ENCODE measurements around the gene NKPD1. TPM values are rescaled to one million over a fixed set of nuclear protein-coding genes. Genes with fewer than 3 reads are reported as not detected.

NKPD1 gene
- polyA plus RNA-seq, 2 of the 4 experiments (the other 2 are of a cell fraction): 0.12 to 0.15 TPM

GRCh38 chr19:45186509-45187334, 25.9 kb upstream of the NKPD1 start:
- Histone ChIP-seq H3K4me1 (no peaks in the 10 kb centered on the region), H3K4me2 (no peak overlapping the region), H3K9me3 (no peaks in the 10 kb centered on the region), H3K4me3 (no peak overlapping the region), H3K27ac (no peak overlapping the region)
- ATAC-seq (peak; percentile 73 to 82), FAIRE-seq (no peak), DNase-seq (ENCODE audit: low read depth in 1 of 2, low spot score in 1 of 2) (peak in 1 of 2 experiments; percentile 43)
- 77% methylated on average over 12 of the region's 12 CpGs for WGBS (ENCODE audit: missing lambda C conversion rate)
- POLR2A ChIA-PET: interaction anchor here (0.6 to 1.2 kb wide), 3 partner anchors 8 to 455 kb away, joined by 3 to 9 read pairs (median 3); partner anchors contain the start of genes BLOC1S3 and TRAPPC6A
- no peak for TF ChIP-seq PHF8 (IDR thresholded peaks at IDR 0.05; ENCODE audit: borderline replicate concordance, low read depth)
- CTCF ChIA-PET: interaction anchor here (0.6 to 2.8 kb wide), 18 partner anchors 8 to 275 kb away, joined by 3 to 11 read pairs (median 4); partner anchors contain the start of genes BLOC1S3 and NKPD1

GRCh38 chr19:45184115-45184514, 23.3 kb upstream of the NKPD1 start:
- Histone ChIP-seq H3K4me3 (no peak overlapping the region), H3K27ac (no peak overlapping the region), H3K4me1 (peaks cover 6% of the 10 kb centered on the region; the same call in 1 of the 3 replicates), H3K9me3 (no peaks in the 10 kb centered on the region), H3K4me2 (no peak overlapping the region)
- TF ChIP-seq RAD21 (conservative IDR thresholded peaks at IDR 0.05 in 1 of 2, IDR thresholded peaks at IDR 0.05 in 1 of 2) (no peak), TP53 (CRISPR knock-in tag; IDR thresholded peaks at IDR 0.05) (no peak), CBX8 (IDR thresholded peaks at IDR 0.05) (no peak), HEYL (CRISPR knock-in tag; IDR thresholded peaks at IDR 0.05) (no peak)
- POLR2A ChIA-PET: interaction anchor here (0.6 kb wide), 1 partner anchor 1009 kb away, joined by 4 read pairs; no protein-coding TSS in a partner anchor
- DNase-seq (ENCODE audit: low read depth in 1 of 2, low spot score in 1 of 2) (no peak), FAIRE-seq (no peak), ATAC-seq (no peak)
- WGBS (ENCODE audit: missing lambda C conversion rate): 88% methylated on average over 5 of the region's 5 CpGs
- CTCF ChIA-PET: interaction anchor here (0.6 to 1.8 kb wide), 2 partner anchors 12 to 20 kb away, joined by 3 to 4 read pairs; no protein-coding TSS in a partner anchor

- Histone ChIP-seq H3K9me3 (no peaks in the 10 kb centered on the region), H3K4me3 (no peak overlapping the region), H3K27ac (no peak overlapping the region), H3K4me2 (no peak overlapping the region), H3K4me1 (peaks cover 6% of the 10 kb centered on the region; the same call in 1 of the 3 replicates)
- ChIA-PET CTCF (interaction anchor here (0.7 to 2.1 kb wide), 10 partner anchors 10 to 303 kb away, joined by 3 to 8 read pairs (median 4); no protein-coding TSS in a partner anchor), POLR2A (interaction anchor here (1.4 kb wide), 1 partner anchor 144 kb away, joined by 6 read pairs; no protein-coding TSS in a partner anchor)
- no peak for ATAC-seq
- WGBS (ENCODE audit: missing lambda C conversion rate): 85% methylated on average over 4 of the region's 4 CpGs
- DNase-seq (ENCODE audit: low read depth in 1 of 2, low spot score in 1 of 2): no peak
- no peak for FAIRE-seq
- no peak for TF ChIP-seq EHMT2 (IDR thresholded peaks at IDR 0.05; ENCODE audit: low read depth)
- no peak for TF ChIP-seq ZNF302 (CRISPR knock-in tag; IDR thresholded peaks at IDR 0.05)
- no peak for TF ChIP-seq CHD4 (IDR thresholded peaks at IDR 0.05; ENCODE audit: borderline replicate concordance)
- TF ChIP-seq EHF (CRISPR knock-in tag; IDR thresholded peaks at IDR 0.05): no peak
- TF ChIP-seq ESRRA (IDR thresholded peaks at IDR 0.05; ENCODE audit: borderline replicate concordance, low read length): no peak
- TF ChIP-seq CTCF (IDR thresholded peaks at IDR 0.05): no peak
- TF ChIP-seq EP300 (IDR thresholded peaks at IDR 0.05): no peak
- no peak for TF ChIP-seq HOXA7 (CRISPR knock-in tag; IDR thresholded peaks at IDR 0.05)
- TF ChIP-seq ZC3H11A (IDR thresholded peaks at IDR 0.05): no peak
- no peak for TF ChIP-seq CEBPB (IDR thresholded peaks at IDR 0.05)
- no peak for TF ChIP-seq GATA3 (IDR thresholded peaks at IDR 0.05; ENCODE audit: borderline replicate concordance)
- no peak for TF ChIP-seq ELK1 (IDR thresholded peaks at IDR 0.05; ENCODE audit: low read depth, low read length)
- TF ChIP-seq REST (IDR thresholded peaks at IDR 0.05): no peak
- TF ChIP-seq HOXB13 (CRISPR knock-in tag; IDR thresholded peaks at IDR 0.05; ENCODE audit: low read depth): no peak
- no peak for TF ChIP-seq MAFK (IDR thresholded peaks at IDR 0.05; ENCODE audit: partially characterized antibody)
- no peak for TF ChIP-seq CBX2 (IDR thresholded peaks at IDR 0.05; ENCODE audit: borderline replicate concordance, low read depth)
- TF ChIP-seq HES2 (IDR thresholded peaks at IDR 0.05): no peak
- TF ChIP-seq CHD2 (IDR thresholded peaks at IDR 0.05; ENCODE audit: low read length, partially characterized antibody): no peak
- no peak for TF ChIP-seq KDM5A (IDR thresholded peaks at IDR 0.05)
- no peak for TF ChIP-seq JUN (IDR thresholded peaks at IDR 0.05)
These were observed 22.0 kb upstream of the NKPD1 start for GRCh38 chr19:45182758-45183157.
